Measurements from ENCODE around the gene JPH3. TPM values are rescaled to one million over a fixed set of nuclear protein-coding genes. Genes with fewer than 3 reads are reported as not detected.

Gene JPH3
- total and polyA plus RNA-seq, 10 of the 15 experiments (the other 5 are each of a cell fraction or from before 2014, with no cell fraction given): 0.05 TPM; not detected in 9

GRCh38 chr16:87569601-87570571 is 32.4 kb upstream of the JPH3 start (continued):
- TF ChIP-seq, protein P1, sequence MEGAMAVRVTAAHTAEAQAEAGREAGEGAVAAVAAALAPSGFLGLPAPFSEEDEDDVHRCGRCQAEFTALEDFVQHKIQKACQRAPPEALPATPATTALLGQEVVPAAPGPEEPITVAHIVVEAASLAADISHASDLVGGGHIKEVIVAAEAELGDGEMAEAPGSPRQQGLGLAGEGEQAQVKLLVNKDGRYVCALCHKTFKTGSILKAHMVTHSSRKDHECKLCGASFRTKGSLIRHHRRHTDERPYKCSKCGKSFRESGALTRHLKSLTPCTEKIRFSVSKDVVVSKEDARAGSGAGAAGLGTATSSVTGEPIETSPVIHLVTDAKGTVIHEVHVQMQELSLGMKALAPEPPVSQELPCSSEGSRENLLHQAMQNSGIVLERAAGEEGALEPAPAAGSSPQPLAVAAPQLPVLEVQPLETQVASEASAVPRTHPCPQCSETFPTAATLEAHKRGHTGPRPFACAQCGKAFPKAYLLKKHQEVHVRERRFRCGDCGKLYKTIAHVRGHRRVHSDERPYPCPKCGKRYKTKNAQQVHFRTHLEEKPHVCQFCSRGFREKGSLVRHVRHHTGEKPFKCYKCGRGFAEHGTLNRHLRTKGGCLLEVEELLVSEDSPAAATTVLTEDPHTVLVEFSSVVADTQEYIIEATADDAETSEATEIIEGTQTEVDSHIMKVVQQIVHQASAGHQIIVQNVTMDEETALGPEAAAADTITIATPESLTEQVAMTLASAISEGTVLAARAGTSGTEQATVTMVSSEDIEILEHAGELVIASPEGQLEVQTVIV (IDR thresholded peaks at IDR 0.05; ENCODE audit: borderline replicate concordance, partially characterized antibody): no peak
- TF ChIP-seq POU2F2 (IDR thresholded peaks at IDR 0.05; ENCODE audit: borderline replicate concordance, low read depth, low read length): no peak

- in situ Hi-C loops (cut with MboI) (no loop called here), intact Hi-C loops (cut with micrococcal nuclease; ENCODE audit: unreplicated experiment) (no loop called here)
- ChIA-PET RAD21 (ENCODE audit: unreplicated experiment) (no interaction called here), SMC1A (ENCODE audit: uncharacterized antibody, unreplicated experiment) (no interaction called here), POLR2A (no interaction called here), CTCF (interaction anchor here (0.8 kb wide), 1 partner anchor 24 kb away, joined by 3 read pairs; no protein-coding TSS in a partner anchor)
- Histone ChIP-seq H3K4me1 (ENCODE audit: control insufficient read depth, insufficient read depth, low read length) (no peaks in the 10 kb centered on the region), H3K9me3 (replicated peaks; ENCODE audit: control insufficient read depth, insufficient read depth, low read length) (no peaks in the 10 kb centered on the region), H3K36me3 (ENCODE audit: control insufficient read depth in 2 of 2, insufficient read depth in 2 of 2, low read length in 1 of 2) (no peaks in the 10 kb centered on the region), H3K27me3 (replicated peaks in 1 of 2; ENCODE audit: control insufficient read depth in 2 of 2, insufficient read depth in 2 of 2, low read length in 1 of 2) (no peaks in the 10 kb centered on the region), H3K27ac (ENCODE audit: control insufficient read depth, insufficient read depth) (no peak overlapping the region), H2AFZ (ENCODE audit: control insufficient read depth, low read depth, low read length) (no peak overlapping the region), H3K4me3 (no peak overlapping the region), H3K9ac (ENCODE audit: control insufficient read depth, insufficient read depth, low read length) (no peak overlapping the region), H3K4me2 (ENCODE audit: control insufficient read depth, insufficient read depth) (no peak overlapping the region), H3K79me2 (ENCODE audit: control insufficient read depth, insufficient read depth, low read length) (no peaks in the 10 kb centered on the region), H4K20me1 (ENCODE audit: control insufficient read depth, insufficient read depth) (no peaks in the 10 kb centered on the region)
- TF ChIP-seq POLR2AphosphoS5 (IDR thresholded peaks at IDR 0.05; ENCODE audit: low read length) (no peak), CHD1 (IDR thresholded peaks at IDR 0.05; ENCODE audit: low read depth, low read length) (no peak), CBX5 (IDR thresholded peaks at IDR 0.05; ENCODE audit: low read depth) (no peak), ZBED1 (IDR thresholded peaks at IDR 0.05; ENCODE audit: borderline replicate concordance) (no peak)
- TF ChIP-seq, protein P2, sequence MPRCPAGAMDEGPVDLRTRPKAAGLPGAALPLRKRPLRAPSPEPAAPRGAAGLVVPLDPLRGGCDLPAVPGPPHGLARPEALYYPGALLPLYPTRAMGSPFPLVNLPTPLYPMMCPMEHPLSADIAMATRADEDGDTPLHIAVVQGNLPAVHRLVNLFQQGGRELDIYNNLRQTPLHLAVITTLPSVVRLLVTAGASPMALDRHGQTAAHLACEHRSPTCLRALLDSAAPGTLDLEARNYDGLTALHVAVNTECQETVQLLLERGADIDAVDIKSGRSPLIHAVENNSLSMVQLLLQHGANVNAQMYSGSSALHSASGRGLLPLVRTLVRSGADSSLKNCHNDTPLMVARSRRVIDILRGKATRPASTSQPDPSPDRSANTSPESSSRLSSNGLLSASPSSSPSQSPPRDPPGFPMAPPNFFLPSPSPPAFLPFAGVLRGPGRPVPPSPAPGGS (IDR thresholded peaks at IDR 0.05; ENCODE audit: borderline replicate concordance, insufficient read depth, low read depth, low read length, poor library complexity, severe bottlenecking): no peak
- TF ChIP-seq, protein P3, sequence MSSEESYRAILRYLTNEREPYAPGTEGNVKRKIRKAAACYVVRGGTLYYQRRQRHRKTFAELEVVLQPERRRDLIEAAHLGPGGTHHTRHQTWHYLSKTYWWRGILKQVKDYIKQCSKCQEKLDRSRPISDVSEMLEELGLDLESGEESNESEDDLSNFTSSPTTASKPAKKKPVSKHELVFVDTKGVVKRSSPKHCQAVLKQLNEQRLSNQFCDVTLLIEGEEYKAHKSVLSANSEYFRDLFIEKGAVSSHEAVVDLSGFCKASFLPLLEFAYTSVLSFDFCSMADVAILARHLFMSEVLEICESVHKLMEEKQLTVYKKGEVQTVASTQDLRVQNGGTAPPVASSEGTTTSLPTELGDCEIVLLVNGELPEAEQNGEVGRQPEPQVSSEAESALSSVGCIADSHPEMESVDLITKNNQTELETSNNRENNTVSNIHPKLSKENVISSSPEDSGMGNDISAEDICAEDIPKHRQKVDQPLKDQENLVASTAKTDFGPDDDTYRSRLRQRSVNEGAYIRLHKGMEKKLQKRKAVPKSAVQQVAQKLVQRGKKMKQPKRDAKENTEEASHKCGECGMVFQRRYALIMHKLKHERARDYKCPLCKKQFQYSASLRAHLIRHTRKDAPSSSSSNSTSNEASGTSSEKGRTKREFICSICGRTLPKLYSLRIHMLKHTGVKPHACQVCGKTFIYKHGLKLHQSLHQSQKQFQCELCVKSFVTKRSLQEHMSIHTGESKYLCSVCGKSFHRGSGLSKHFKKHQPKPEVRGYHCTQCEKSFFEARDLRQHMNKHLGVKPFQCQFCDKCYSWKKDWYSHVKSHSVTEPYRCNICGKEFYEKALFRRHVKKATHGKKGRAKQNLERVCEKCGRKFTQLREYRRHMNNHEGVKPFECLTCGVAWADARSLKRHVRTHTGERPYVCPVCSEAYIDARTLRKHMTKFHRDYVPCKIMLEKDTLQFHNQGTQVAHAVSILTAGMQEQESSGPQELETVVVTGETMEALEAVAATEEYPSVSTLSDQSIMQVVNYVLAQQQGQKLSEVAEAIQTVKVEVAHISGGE (CRISPR knock-in tag; IDR thresholded peaks at IDR 0.05): no peak
- DNase-seq (ENCODE audit: low read depth, low spot score): no peak
- FAIRE-seq: no peak
- no peak for ATAC-seq
- no TSS peak for BruUV-seq (replicated peaks)
- 17% methylated on average over 6 of the region's 6 CpGs for WGBS (ENCODE audit: insufficient coverage, insufficient replicate concordance, low lambda C conversion rate, missing lambda C conversion rate)
Measured at GRCh38 chr16:87570572-87570937, 31.8 kb upstream of the JPH3 start.

Data from GM12878 (cell line).